Stomach (tissue), 9 donors: Measurements from ENCODE around the gene RAD51D. TPM values are rescaled to one million over a fixed set of nuclear protein-coding genes. Genes with fewer than 3 reads are reported as not detected.

ENCODE experiments used
- DNase-seq, 2 donors: peaks; one replicate each; pipeline versions ENCODE4 v3.0.0 to v3.0.0-alpha.2; 2013 to 2019
- H3K27ac ChIP-seq, 5 donors: fragments of 200-600 bp in 4 of 5; sonication (generic) in 4 of 5; one replicate each; pipeline ENCODE4 v1.5.1; 2013 to 2019; ENCODE audit warnings: mild to moderate bottlenecking in 1 of 5, moderate library complexity in 1 of 5
- H3K27me3 ChIP-seq, 3 donors: fragments of 200-600 bp; sonication (generic); one replicate each; pipeline ENCODE4 v1.5.1; 2017 to 2019; ENCODE audit warnings: mixed run types in 1 of 3
- H3K36me3 ChIP-seq, 4 donors: fragments of 200-600 bp; sonication (generic); 1 replicate in 3 of 4; 2 replicates in 1 of 4; pipeline ENCODE4 v1.5.1; 2016 to 2019
- H3K4me1 ChIP-seq, 4 donors: fragments of 200-600 bp; sonication (generic); one replicate each; pipeline ENCODE4 v1.5.1; 2016 to 2019
- H3K4me3 ChIP-seq, 4 donors: fragments of 200-600 bp; sonication (generic) in 3 of 4; one replicate each; pipeline ENCODE4 v1.5.1; 2016 to 2019; ENCODE audit warnings: mild to moderate bottlenecking in 1 of 4
- H3K9me3 ChIP-seq, 4 donors: fragments of 200-600 bp; sonication (generic); one replicate each; pipeline ENCODE4 v1.5.1; 2016 to 2019
- EP300 ChIP-seq: sonication (generic); formaldehyde crosslinking; IDR thresholded peaks from one replicate; pipeline ENCODE4 v1.6.1; 2017; ENCODE audit warnings: antibody characterized with exemption
- POLR2A ChIP-seq, 4 donors: fragments of 450-650 bp; IDR thresholded peaks; one replicate each; pipeline ENCODE4 v1.6.1; 2016; ENCODE audit warnings: antibody characterized with exemption in 4 of 4, control low read depth in 2 of 4, mild to moderate bottlenecking in 1 of 4, moderate library complexity in 1 of 4
- POLR2AphosphoS5 ChIP-seq, 3 donors: sonication (generic); formaldehyde crosslinking; IDR thresholded peaks; one replicate each; pipeline ENCODE4 v1.6.1; 2016; ENCODE audit warnings: antibody characterized with exemption in 3 of 3
- WGBS, 5 donors: extraction: QIAGEN DNeasy Blood & Tissue Kit in 3 of 5; methylation state at CpG; one replicate each; pipeline versions ENCODE4 v1.1.5 to v1.1.7; 2013 to 2018; 5-methylcytosine and 5-hydroxymethylcytosine counted together
- intact Hi-C: fragments of 100-400 bp; cut with DNase I; formaldehyde crosslinking; loops from one replicate; pipeline ENCODE4 v1.15.1; 2023; ENCODE audit warnings: low total_unique reads
- polyA plus RNA-seq, 3 donors: library from polyadenylated mRNA; stranded (reverse); fragments of 200-250 nt; gene quantifications; one replicate each; pipeline ENCODE4 v1.2.3, GENCODE V29; 2013
- total RNA-seq, 5 donors: library from RNA; depleted of rRNA; stranded (reverse); fragments of >200 nt; gene quantifications; one replicate each; pipeline versions ENCODE4 v1.1.0 to v1.2.3, GENCODE V29; 2014 to 2016
- TF ChIP-seq, protein P1 (sequence below), 7 experiments: fragments of 450-650 bp in 4 of 7; fragments of 200-600 bp in 3 of 7; sonication (generic) in 3 of 7; IDR thresholded peaks; one replicate each; pipeline ENCODE4 v1.5.1; 2016 to 2019; ENCODE audit warnings: antibody characterized with exemption in 7 of 7, control low read depth in 2 of 7, mild to moderate bottlenecking in 1 of 7
- donor health status: healthy with polysubstance abuse.
- donor health status: Bipolar disorder and iron deficiency.
- donor health status: healthy.

The RAD51D gene
- total and polyA plus RNA-seq, 8 donors = 2.2 to 31.5 (median 3.3) TPM

GRCh38 chr17:35147375-35147905 is 27.8 kb upstream of the RAD51D start, which contains the start of gene UNC45B:
Gene UNC45B (plus strand): TSS chr17:35147817. CDS start chr17:35148264, 447 bp downstream.
- DNase-seq = no peak
- Histone ChIP-seq H3K4me1 (peaks cover 0 to 1% (median 0%) of the 10 kb centered on the region in 4 donors), H3K4me3 (no peak within 1 kb of the TSS), H3K36me3 (no peaks in the 10 kb centered on the region), H3K27ac (no peak within 1 kb of the TSS), H3K9me3 (no peaks in the 10 kb centered on the region), H3K27me3 (peaks cover 0 to 8% (median 0%) of the 10 kb centered on the region in 3 donors)
- TF ChIP-seq POLR2A (IDR thresholded peaks at IDR 0.05) (no peak), EP300 (no peak), POLR2AphosphoS5 (IDR thresholded peaks at IDR 0.05) (no peak)
- TF ChIP-seq, protein P1, sequence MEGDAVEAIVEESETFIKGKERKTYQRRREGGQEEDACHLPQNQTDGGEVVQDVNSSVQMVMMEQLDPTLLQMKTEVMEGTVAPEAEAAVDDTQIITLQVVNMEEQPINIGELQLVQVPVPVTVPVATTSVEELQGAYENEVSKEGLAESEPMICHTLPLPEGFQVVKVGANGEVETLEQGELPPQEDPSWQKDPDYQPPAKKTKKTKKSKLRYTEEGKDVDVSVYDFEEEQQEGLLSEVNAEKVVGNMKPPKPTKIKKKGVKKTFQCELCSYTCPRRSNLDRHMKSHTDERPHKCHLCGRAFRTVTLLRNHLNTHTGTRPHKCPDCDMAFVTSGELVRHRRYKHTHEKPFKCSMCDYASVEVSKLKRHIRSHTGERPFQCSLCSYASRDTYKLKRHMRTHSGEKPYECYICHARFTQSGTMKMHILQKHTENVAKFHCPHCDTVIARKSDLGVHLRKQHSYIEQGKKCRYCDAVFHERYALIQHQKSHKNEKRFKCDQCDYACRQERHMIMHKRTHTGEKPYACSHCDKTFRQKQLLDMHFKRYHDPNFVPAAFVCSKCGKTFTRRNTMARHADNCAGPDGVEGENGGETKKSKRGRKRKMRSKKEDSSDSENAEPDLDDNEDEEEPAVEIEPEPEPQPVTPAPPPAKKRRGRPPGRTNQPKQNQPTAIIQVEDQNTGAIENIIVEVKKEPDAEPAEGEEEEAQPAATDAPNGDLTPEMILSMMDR (IDR thresholded peaks at IDR 0.05) = no peak
- WGBS, 5 donors = 62 to 83% (median 74%) methylated on average over 3 to 4 of the region's 4 CpGs
- intact Hi-C loops = no loop called here

DNA sequence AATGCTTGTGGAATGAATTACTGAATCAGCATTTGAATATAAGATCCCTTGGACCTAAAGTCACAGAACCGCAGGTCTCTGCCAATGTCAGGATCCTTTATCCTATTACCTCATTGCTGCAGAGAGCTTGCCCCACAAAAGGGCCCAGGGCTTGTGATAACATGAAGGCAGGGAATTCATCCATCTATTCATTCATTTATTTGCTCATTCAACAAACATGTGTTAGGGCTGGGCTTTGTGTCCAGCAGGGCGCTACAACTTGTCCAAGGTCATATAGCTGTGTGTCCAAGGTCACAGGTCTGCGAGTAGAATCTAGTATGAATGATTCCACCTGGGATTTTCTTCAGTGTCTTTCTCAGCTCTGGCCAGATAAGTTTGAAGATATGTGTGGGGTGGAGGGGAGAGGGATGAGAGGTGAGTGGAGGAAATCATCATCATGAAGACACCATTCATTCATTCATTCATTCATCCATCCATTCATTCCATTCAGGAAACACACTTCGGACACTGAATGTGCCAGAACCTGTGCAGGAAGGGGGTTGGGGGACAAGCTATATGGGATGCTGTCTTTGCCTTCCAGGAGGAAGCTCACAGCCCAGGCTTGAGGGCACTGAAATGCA is 26.7 kb upstream of the RAD51D start:
- intact Hi-C loops = no loop called here
- H3K27me3 ChIP-seq = peaks cover 0 to 8% (median 0%) of the 10 kb centered on the region in 3 donors
- no peak overlapping the region for H3K4me3 ChIP-seq
- WGBS, 5 donors = 39 to 63% (median 45%) methylated on average over 4 of the region's 4 CpGs
- TF ChIP-seq POLR2A (IDR thresholded peaks at IDR 0.05) (no peak), POLR2AphosphoS5 (IDR thresholded peaks at IDR 0.05) (no peak), EP300 (no peak)
- TF ChIP-seq, protein P1 (IDR thresholded peaks at IDR 0.05) = no peak
- H3K9me3 ChIP-seq = no peaks in the 10 kb centered on the region
- no peak overlapping the region for H3K27ac ChIP-seq
- DNase-seq = no peak
- H3K4me1 ChIP-seq = peaks cover under 1 to 9% (median 6%) of the 10 kb centered on the region in 4 donors
- no peaks in the 10 kb centered on the region for H3K36me3 ChIP-seq

GRCh38 chr17:35144840-35145239 is 25.2 kb upstream of the RAD51D start:
- Histone ChIP-seq H3K36me3 (peaks cover 0 to 2% (median under 1%) of the 10 kb centered on the region in 4 donors), H3K4me3 (no peak overlapping the region), H3K9me3 (no peaks in the 10 kb centered on the region), H3K27me3 (peaks cover 0 to 8% (median 0%) of the 10 kb centered on the region in 3 donors), H3K27ac (no peak overlapping the region), H3K4me1 (peaks cover 10 to 20% (median 18%) of the 10 kb centered on the region in 4 donors)
- WGBS, 5 donors = 81 to 90% (median 85%) methylated on average over 4 of the region's 4 CpGs
- TF ChIP-seq POLR2A (IDR thresholded peaks at IDR 0.05) (no peak), EP300 (no peak), POLR2AphosphoS5 (IDR thresholded peaks at IDR 0.05) (no peak)
- TF ChIP-seq, protein P1 (IDR thresholded peaks at IDR 0.05) = no peak
- DNase-seq = no peak
- intact Hi-C loops = no loop called here

- WGBS, 5 donors = 57 to 68% (median 61%) methylated on average over 8 of the region's 8 CpGs
- DNase-seq = no peak
- Histone ChIP-seq H3K27me3 (peaks cover 0 to 2% (median 0%) of the 10 kb centered on the region in 3 donors), H3K36me3 (peaks cover under 1 to 26% (median 23%) of the 10 kb centered on the region in 4 donors), H3K4me1 (peaks cover 10 to 20% (median 18%) of the 10 kb centered on the region in 4 donors), H3K9me3 (no peaks in the 10 kb centered on the region), H3K27ac (peak overlapping the region in 1 of 5 donors; percentile 68), H3K4me3 (peak overlapping the region; percentile 73 to 100 (median 87))
- intact Hi-C loops = no loop called here
- no peak for TF ChIP-seq POLR2AphosphoS5 (IDR thresholded peaks at IDR 0.05)
- TF ChIP-seq, protein P1 (IDR thresholded peaks at IDR 0.05) = no peak
- no peak for TF ChIP-seq POLR2A (IDR thresholded peaks at IDR 0.05)
- TF ChIP-seq EP300 = no peak
Observed at GRCh38 chr17:35142467-35142796, 22.8 kb upstream of the RAD51D start.
